Mammary epithelial cell (primary cell): ENCODE results near the gene PMAIP1.

Experiments
- CTCF ChIP-seq, 2 donors: IDR thresholded peaks in 1 of 2; conservative IDR thresholded peaks in 1 of 2; 2 replicates each; pipeline ENCODE4 v1.5.1; 2011 to 2012; ENCODE audit warnings: inconsistent platforms in 2 of 2, low read length in 2 of 2, mild to moderate bottlenecking in 2 of 2, control low read depth in 1 of 2, low read depth in 1 of 2; ENCODE audit not compliant: insufficient read depth in 1 of 2; ENCODE audit errors: extremely low read depth in 1 of 2
- EZH2 ChIP-seq: IDR thresholded peaks from 2 replicates; pipeline ENCODE4 v1.6.1; 2012; ENCODE audit warnings: low read length, inconsistent platforms, borderline replicate concordance

- TF ChIP-seq CTCF (conservative IDR thresholded peaks at IDR 0.05 in 1 of 2, IDR thresholded peaks at IDR 0.05 in 1 of 2; ENCODE audit: extremely low read depth in 1 of 2, insufficient read depth in 1 of 2, low read depth in 1 of 2, low read length in 2 of 2) (no peak), EZH2 (no peak)
Measured at GRCh38 chr18:59912007-59912550, 12.3 kb downstream of the PMAIP1 start.
